Panc1 (cell line): ENCODE data around the gene LRRC66. TPM values are rescaled to one million over a fixed set of nuclear protein-coding genes. Genes with fewer than 3 reads are reported as not detected.

Source experiments
- ATAC-seq: fragments of 200-7000 bp; cut with Tn5 transposase; 2 replicates; pipeline ENCODE4 v1.9.1; 2020; ENCODE audit warnings: mild to moderate bottlenecking, moderate library complexity
- BruUV-seq: library from RNA; stranded (reverse); fragments of 400-500 nt; replicated peaks from 2 replicates; lab custom pipeline; 2021; lab: Mats Ljungman, UMichigan
- CTCF ChIA-PET: fragments of 300-600 bp; sonication (Branson Sonifier 250); formaldehyde crosslinking; loops from one replicate; lab custom pipeline; 2022; ENCODE audit warnings: antibody characterized with exemption; lab: Charles Lee
- POLR2A ChIA-PET: fragments of 300-600 bp; sonication (Branson Sonifier 250); formaldehyde crosslinking; loops from one replicate; lab custom pipeline; 2022; ENCODE audit warnings: antibody characterized with exemption; lab: Charles Lee
- DNase-seq: peaks from one replicate; pipeline ENCODE4 v3.0.0-alpha.2; 2010; ENCODE audit warnings: low read depth, low spot score
- H3K27ac ChIP-seq: 2 replicates; pipeline ENCODE4 v1.5.1; 2011; ENCODE audit warnings: mild to moderate bottlenecking, low read length, inconsistent platforms
- H3K27me3 ChIP-seq: fragments of 200-500 bp; sonication (Bioruptor generic); 2 replicates; pipeline ENCODE4 v1.6.0; 2014; ENCODE audit warnings: low read length, inconsistent platforms; ENCODE audit not compliant: control insufficient read depth, insufficient read depth
- H3K36me3 ChIP-seq: fragments of 200-500 bp; sonication (Bioruptor generic); 2 replicates; pipeline ENCODE4 v1.5.1; 2014; ENCODE audit warnings: inconsistent platforms, mild to moderate bottlenecking, low read length, moderate library complexity; ENCODE audit not compliant: control insufficient read depth, insufficient read depth
- H3K4me1 ChIP-seq: 2 replicates; pipeline ENCODE4 v1.5.1; 2011; ENCODE audit warnings: inconsistent platforms, mild to moderate bottlenecking, low read length, moderate library complexity; ENCODE audit not compliant: control insufficient read depth, insufficient read depth
- H3K4me3 ChIP-seq, 2 experiments: 2 replicates each; pipeline ENCODE4 v1.5.1; 2011 to 2012; ENCODE audit warnings: low read depth in 2 of 2, low read length in 2 of 2, mild to moderate bottlenecking in 2 of 2, inconsistent platforms in 1 of 2, moderate library complexity in 1 of 2
- H3K9me3 ChIP-seq: fragments of 200-500 bp; sonication (Bioruptor generic); 2 replicates; pipeline ENCODE4 v1.5.1; 2014; ENCODE audit warnings: low read depth, mild to moderate bottlenecking, inconsistent platforms, low read length, moderate library complexity; ENCODE audit not compliant: control insufficient read depth, insufficient read depth
- POLR2AphosphoS5 ChIP-seq: IDR thresholded peaks from 2 replicates; pipeline ENCODE4 v1.6.1; 2012; ENCODE audit warnings: mild to moderate bottlenecking, low read depth, low read length, moderate library complexity
- SIN3A ChIP-seq: IDR thresholded peaks from 2 replicates; pipeline ENCODE4 v1.6.1; 2012; ENCODE audit warnings: low read depth, mild to moderate bottlenecking, low read length, moderate library complexity, borderline replicate concordance; ENCODE audit not compliant: insufficient read depth
- TCF7L2 ChIP-seq: IDR thresholded peaks from 2 replicates; pipeline ENCODE4 v1.6.1; 2011; ENCODE audit warnings: mild to moderate bottlenecking, low read depth, low read length, inconsistent platforms
- in situ Hi-C: cut with HindIII; loops from 2 replicates; pipeline ENCODE4 v1.10.0; 2016; ENCODE audit warnings: low sequenced_read_pairs, low pct_unique_long_range_greater_than_20kb
- intact Hi-C: fragments of 100-400 bp; cut with micrococcal nuclease; formaldehyde crosslinking; loops from one replicate; pipeline ENCODE4 v1.10.0; 2022; ENCODE audit not compliant: unreplicated experiment
- total RNA-seq: library from RNA; stranded (reverse); gene quantifications from one replicate; pipeline ENCODE4 v1.2.1, GENCODE V29; 2021; ENCODE audit not compliant: unreplicated experiment
- TF ChIP-seq, protein P1 (sequence below): fragments of 450-650 bp; IDR thresholded peaks from 2 replicates; pipeline ENCODE4 v1.5.1; 2017; ENCODE audit warnings: mild to moderate bottlenecking
- TF ChIP-seq, protein P2 (sequence below), 2 experiments: IDR thresholded peaks; 2 replicates each; pipeline ENCODE4 v1.6.1; 2011 to 2012; ENCODE audit warnings: low read depth in 2 of 2, control low read depth in 1 of 2, low read length in 1 of 2, mild to moderate bottlenecking in 1 of 2, moderate library complexity in 1 of 2; ENCODE audit not compliant: insufficient read depth in 1 of 2

Gene LRRC66
- total RNA-seq, 1 experiment from 2014 or later, result 0.08 TPM

DNA sequence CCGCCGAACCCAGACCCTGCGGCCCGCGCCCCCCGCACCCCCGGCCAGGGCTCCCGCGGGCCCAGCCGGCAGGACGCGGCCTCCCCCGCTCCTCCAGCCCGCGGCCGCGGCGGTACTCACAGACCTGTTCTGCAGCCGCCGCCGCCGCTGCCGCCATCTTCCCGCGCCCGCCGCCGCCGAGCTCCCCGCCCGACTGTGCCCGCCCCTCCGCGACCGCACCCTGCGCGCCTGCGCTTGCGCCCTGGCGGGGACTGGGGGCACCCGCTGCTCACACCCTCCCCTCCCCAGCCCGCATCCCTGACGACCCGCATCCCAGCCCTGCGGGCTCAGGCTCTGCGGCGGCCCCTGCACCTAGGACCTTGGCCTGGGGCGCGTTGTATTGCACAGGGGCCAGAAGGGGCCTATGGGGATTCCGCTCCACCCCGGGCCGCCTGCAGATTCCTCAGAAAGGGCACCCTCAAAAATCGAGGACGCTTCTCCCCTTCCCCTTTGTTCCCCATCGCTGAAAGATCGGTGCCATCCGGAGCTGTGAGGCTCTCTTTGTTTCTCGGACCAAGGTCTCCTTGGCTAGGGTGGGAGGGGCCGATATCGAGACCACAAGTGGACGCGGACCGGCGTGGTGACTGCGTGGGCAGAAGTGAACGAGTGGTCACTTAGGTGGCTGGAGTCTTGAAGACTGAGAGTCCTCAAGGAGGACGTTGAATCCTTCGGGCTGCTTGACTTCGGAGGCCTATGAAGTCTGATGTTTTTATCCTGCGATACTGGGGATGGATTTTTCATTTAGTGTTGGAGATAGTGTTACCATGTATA lies 18.1 kb upstream of the LRRC66 start, which contains the start of gene SGCB:
Gene SGCB (minus strand): TSS at position 197 of the 810 bp plus-strand sequence. CDS start 40 bp downstream, at position 157.
- POLR2A ChIA-PET, result no interaction called here
- TF ChIP-seq TCF7L2, result no peak
- TF ChIP-seq, protein P1, sequence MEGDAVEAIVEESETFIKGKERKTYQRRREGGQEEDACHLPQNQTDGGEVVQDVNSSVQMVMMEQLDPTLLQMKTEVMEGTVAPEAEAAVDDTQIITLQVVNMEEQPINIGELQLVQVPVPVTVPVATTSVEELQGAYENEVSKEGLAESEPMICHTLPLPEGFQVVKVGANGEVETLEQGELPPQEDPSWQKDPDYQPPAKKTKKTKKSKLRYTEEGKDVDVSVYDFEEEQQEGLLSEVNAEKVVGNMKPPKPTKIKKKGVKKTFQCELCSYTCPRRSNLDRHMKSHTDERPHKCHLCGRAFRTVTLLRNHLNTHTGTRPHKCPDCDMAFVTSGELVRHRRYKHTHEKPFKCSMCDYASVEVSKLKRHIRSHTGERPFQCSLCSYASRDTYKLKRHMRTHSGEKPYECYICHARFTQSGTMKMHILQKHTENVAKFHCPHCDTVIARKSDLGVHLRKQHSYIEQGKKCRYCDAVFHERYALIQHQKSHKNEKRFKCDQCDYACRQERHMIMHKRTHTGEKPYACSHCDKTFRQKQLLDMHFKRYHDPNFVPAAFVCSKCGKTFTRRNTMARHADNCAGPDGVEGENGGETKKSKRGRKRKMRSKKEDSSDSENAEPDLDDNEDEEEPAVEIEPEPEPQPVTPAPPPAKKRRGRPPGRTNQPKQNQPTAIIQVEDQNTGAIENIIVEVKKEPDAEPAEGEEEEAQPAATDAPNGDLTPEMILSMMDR, result no peak
- TF ChIP-seq, protein P2, sequence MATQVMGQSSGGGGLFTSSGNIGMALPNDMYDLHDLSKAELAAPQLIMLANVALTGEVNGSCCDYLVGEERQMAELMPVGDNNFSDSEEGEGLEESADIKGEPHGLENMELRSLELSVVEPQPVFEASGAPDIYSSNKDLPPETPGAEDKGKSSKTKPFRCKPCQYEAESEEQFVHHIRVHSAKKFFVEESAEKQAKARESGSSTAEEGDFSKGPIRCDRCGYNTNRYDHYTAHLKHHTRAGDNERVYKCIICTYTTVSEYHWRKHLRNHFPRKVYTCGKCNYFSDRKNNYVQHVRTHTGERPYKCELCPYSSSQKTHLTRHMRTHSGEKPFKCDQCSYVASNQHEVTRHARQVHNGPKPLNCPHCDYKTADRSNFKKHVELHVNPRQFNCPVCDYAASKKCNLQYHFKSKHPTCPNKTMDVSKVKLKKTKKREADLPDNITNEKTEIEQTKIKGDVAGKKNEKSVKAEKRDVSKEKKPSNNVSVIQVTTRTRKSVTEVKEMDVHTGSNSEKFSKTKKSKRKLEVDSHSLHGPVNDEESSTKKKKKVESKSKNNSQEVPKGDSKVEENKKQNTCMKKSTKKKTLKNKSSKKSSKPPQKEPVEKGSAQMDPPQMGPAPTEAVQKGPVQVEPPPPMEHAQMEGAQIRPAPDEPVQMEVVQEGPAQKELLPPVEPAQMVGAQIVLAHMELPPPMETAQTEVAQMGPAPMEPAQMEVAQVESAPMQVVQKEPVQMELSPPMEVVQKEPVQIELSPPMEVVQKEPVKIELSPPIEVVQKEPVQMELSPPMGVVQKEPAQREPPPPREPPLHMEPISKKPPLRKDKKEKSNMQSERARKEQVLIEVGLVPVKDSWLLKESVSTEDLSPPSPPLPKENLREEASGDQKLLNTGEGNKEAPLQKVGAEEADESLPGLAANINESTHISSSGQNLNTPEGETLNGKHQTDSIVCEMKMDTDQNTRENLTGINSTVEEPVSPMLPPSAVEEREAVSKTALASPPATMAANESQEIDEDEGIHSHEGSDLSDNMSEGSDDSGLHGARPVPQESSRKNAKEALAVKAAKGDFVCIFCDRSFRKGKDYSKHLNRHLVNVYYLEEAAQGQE (IDR thresholded peaks at IDR 0.05; ENCODE audit: insufficient read depth in 1 of 2, low read depth in 2 of 2, low read length in 1 of 2), result no peak
- no peak for TF ChIP-seq POLR2AphosphoS5
- TF ChIP-seq SIN3A, result no peak
- Histone ChIP-seq H3K27ac (peak within 1 kb of the TSS; percentile 81), H3K9me3 (no peaks in the 10 kb centered on the region), H3K4me1 (peaks cover 6% of the 10 kb centered on the region), H3K36me3 (no peaks in the 10 kb centered on the region), H3K4me3 (peak within 1 kb of the TSS; percentile 71 to 81), H3K27me3 (peaks cover 3% of the 10 kb centered on the region)
- BruUV-seq, result no TSS peak
- in situ Hi-C loops (no loop called here), intact Hi-C loops (no loop called here)
- peak; percentile 97 for ATAC-seq
- no peak for DNase-seq
- CTCF ChIA-PET, result no interaction called here

DNA sequence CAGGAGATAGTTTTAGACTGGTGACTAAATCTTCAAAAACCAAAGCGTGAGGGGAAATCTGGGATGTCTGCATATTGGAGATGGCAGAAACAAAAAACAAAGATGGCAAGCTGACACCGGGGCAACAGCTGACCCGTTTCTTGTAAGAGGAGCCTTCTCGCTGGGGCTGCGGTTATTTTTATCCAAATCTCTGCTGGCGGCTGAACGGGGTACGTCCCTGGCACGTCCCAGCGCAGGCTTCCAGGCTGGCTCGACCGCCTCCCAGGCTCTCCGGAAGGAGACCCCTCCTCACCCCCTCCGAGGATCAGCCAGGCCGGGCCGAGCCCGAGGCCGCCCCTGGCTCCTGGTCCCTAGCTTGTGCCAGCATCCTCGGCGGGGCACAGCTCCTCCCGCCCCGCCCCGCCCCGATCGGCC lies 17.5 kb upstream of the LRRC66 start:
- H3K27ac ChIP-seq, result peak overlapping the region; percentile 77
- CTCF ChIA-PET, result no interaction called here
- peaks cover 6% of the 10 kb centered on the region for H3K4me1 ChIP-seq
- peak; percentile 86 for ATAC-seq
- H3K27me3 ChIP-seq, result no peaks in the 10 kb centered on the region; the same call in none of the 2 replicates
- no peak for DNase-seq
- TF ChIP-seq, protein P2 (IDR thresholded peaks at IDR 0.05; ENCODE audit: insufficient read depth in 1 of 2, low read depth in 2 of 2, low read length in 1 of 2), result no peak
- TF ChIP-seq, protein P1, result no peak
- no peak for TF ChIP-seq SIN3A
- POLR2A ChIA-PET, result no interaction called here
- H3K36me3 ChIP-seq, result no peaks in the 10 kb centered on the region
- H3K4me3 ChIP-seq, result peak overlapping the region; percentile 71 to 81
- no TSS peak for BruUV-seq
- in situ Hi-C loops, result no loop called here
- H3K9me3 ChIP-seq, result no peaks in the 10 kb centered on the region
- intact Hi-C loops, result no loop called here
